MCF 10A (cell line): ENCODE results near the gene RD3L. TPM values are rescaled to one million over a fixed set of nuclear protein-coding genes. Genes with fewer than 3 reads are reported as not detected.

Experiments
- BruUV-seq: library from RNA; stranded (reverse); fragments of 400-500 nt; replicated peaks from 2 replicates; lab custom pipeline; 2021; lab: Mats Ljungman, UMichigan
- CTCF ChIA-PET: fragments of 300-600 bp; sonication (Branson Sonifier 250); formaldehyde crosslinking; extraction: SDS; loops from one replicate; lab custom pipeline; 2021; ENCODE audit warnings: antibody characterized with exemption, inconsistent platforms; lab: Yijun Ruan, JAX
- POLR2A ChIA-PET: fragments of 300-600, 350-650 bp; sonication (Branson Sonifier 250); formaldehyde crosslinking; extraction: SDS; loops from one replicate; lab custom pipeline; 2020; ENCODE audit warnings: antibody characterized with exemption, inconsistent platforms; lab: Yijun Ruan, JAX
- DNase-seq: peaks from one replicate; pipeline ENCODE4 v3.0.0-alpha.2; 2018; ENCODE audit not compliant: unreplicated experiment
- H3K27ac Mint-ChIP-seq: one replicate; pipeline ENCODE4 v1.8.0; 2022; ENCODE audit warnings: mild to moderate bottlenecking, low read depth, mixed read lengths; ENCODE audit not compliant: unreplicated experiment
- H3K27me3 Mint-ChIP-seq: one replicate; pipeline ENCODE4 v1.8.0; 2022; ENCODE audit warnings: mixed read lengths; ENCODE audit not compliant: insufficient read depth, unreplicated experiment
- H3K36me3 Mint-ChIP-seq: one replicate; pipeline ENCODE4 v1.8.0; 2022; ENCODE audit warnings: mild to moderate bottlenecking, moderate library complexity, mixed read lengths; ENCODE audit not compliant: insufficient read depth, unreplicated experiment
- H3K4me1 Mint-ChIP-seq: one replicate; pipeline ENCODE4 v1.8.0; 2022; ENCODE audit warnings: mixed read lengths; ENCODE audit not compliant: insufficient read depth, unreplicated experiment
- H3K4me3 Mint-ChIP-seq: one replicate; pipeline ENCODE4 v1.8.0; 2022; ENCODE audit warnings: mild to moderate bottlenecking, moderate library complexity, mixed read lengths; ENCODE audit not compliant: unreplicated experiment
- H3K9me3 Mint-ChIP-seq: one replicate; pipeline ENCODE4 v1.8.0; 2022; ENCODE audit warnings: mixed read lengths; ENCODE audit not compliant: unreplicated experiment
- CTCF ChIP-seq: fragments of 200-600 bp; IDR thresholded peaks from one replicate; pipeline ENCODE4 v1.8.0; 2022; ENCODE audit warnings: antibody characterized with exemption, mild to moderate bottlenecking; ENCODE audit not compliant: unreplicated experiment
- intact Hi-C: fragments of 100-400 bp; cut with micrococcal nuclease; formaldehyde crosslinking; loops from 2 replicates; pipeline ENCODE4 v1.14.1; 2022
- total RNA-seq: library from RNA; stranded (reverse); gene quantifications from 2 replicates; pipeline ENCODE4 v1.2.3, GENCODE V29; 2022

Gene RD3L
- total RNA-seq, 1 experiment from 2014 or later, result not detected

DNA sequence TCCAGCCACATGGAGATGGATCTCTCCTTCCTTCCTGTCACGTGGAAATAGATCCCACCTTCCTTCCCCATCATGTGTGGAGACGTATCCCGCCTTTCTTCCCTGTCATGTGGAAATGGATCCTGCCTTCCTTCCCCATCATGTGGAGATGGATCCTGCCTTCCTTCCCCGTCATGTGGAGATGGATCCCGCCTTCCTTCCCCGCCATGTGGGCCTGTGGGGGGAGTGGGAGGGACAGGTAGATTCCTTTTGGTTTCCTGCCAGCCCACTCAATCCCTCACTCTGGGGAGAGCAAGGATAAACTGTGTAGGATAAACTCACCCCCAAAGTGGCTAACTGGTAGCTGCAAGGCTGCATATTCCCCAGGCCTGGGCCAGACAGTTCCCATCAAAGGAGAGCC, 45.8 kb downstream of the RD3L start:
- no peak for TF ChIP-seq CTCF
- no peaks in the 10 kb centered on the region for H3K36me3 Mint-ChIP-seq
- POLR2A ChIA-PET, result interaction anchor here (0.5 to 0.6 kb wide), 3 partner anchors 57 to 173 kb away, joined by 3 to 6 read pairs (median 3); no protein-coding TSS in a partner anchor
- H3K27ac Mint-ChIP-seq, result no peak overlapping the region
- no TSS peak for BruUV-seq
- intact Hi-C loops, result no loop called here
- CTCF ChIA-PET, result interaction anchor here (0.6 to 1.2 kb wide), 2 partner anchors 18 to 88 kb away, joined by 3 to 5 read pairs; no protein-coding TSS in a partner anchor
- no peak for DNase-seq
- peaks cover 8% of the 10 kb centered on the region for H3K9me3 Mint-ChIP-seq
- H3K27me3 Mint-ChIP-seq, result no peaks in the 10 kb centered on the region
- no peak overlapping the region for H3K4me3 Mint-ChIP-seq
- peaks cover 9% of the 10 kb centered on the region for H3K4me1 Mint-ChIP-seq

GRCh38 chr14:103894723-103895059, 47.6 kb downstream of the RD3L start:
- H3K27me3 Mint-ChIP-seq, result no peaks in the 10 kb centered on the region
- ChIA-PET CTCF (no interaction called here), POLR2A (no interaction called here)
- intact Hi-C loops, result no loop called here
- peaks cover 8% of the 10 kb centered on the region for H3K9me3 Mint-ChIP-seq
- TF ChIP-seq CTCF, result no peak
- no peak for DNase-seq
- no peak overlapping the region for H3K27ac Mint-ChIP-seq
- peaks cover 12% of the 10 kb centered on the region for H3K4me1 Mint-ChIP-seq
- H3K4me3 Mint-ChIP-seq, result no peak overlapping the region
- no TSS peak for BruUV-seq
- no peaks in the 10 kb centered on the region for H3K36me3 Mint-ChIP-seq

DNA sequence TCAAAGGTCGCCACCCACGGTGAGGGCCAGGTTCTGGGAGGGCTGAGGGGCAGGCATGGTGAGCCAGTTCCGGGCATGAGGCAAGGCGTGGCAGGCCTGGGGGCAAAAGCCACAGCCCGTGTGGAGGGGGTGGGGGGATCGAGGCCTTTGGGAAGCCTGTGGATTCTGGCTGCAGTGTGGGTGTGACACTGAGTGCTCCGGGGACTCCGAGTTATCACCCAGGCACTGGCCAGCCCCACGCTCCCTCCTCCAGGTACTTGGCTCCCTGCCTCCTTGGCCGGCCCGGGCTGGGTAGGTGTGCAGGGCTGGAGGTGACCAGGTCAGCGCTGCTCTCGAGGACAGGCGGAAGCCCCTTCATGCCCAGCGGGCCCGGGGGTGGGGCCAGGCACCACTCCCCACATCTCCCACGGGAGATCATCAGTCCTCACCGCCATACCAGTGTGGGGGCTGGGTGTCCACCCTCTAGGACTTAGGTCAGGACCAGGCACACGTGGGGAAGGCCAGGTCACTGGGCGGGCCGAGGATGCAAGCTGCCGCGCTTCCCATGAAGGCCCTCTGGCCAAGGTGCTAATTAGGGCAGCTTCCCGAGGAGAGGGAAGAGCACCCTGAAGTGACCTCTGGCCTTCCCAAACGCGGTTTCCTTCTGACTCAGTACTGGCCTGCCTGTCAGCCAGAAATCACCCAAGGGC, 48.2 kb downstream of the RD3L start:
- DNase-seq, result no peak
- H3K4me3 Mint-ChIP-seq, result no peak overlapping the region
- no peak overlapping the region for H3K27ac Mint-ChIP-seq
- CTCF ChIA-PET, result no interaction called here
- BruUV-seq, result no TSS peak
- TF ChIP-seq CTCF, result no peak
- peaks cover 8% of the 10 kb centered on the region for H3K9me3 Mint-ChIP-seq
- POLR2A ChIA-PET, result no interaction called here
- H3K36me3 Mint-ChIP-seq, result no peaks in the 10 kb centered on the region
- intact Hi-C loops, result no loop called here
- H3K27me3 Mint-ChIP-seq, result no peaks in the 10 kb centered on the region
- H3K4me1 Mint-ChIP-seq, result peaks cover 17% of the 10 kb centered on the region

DNA sequence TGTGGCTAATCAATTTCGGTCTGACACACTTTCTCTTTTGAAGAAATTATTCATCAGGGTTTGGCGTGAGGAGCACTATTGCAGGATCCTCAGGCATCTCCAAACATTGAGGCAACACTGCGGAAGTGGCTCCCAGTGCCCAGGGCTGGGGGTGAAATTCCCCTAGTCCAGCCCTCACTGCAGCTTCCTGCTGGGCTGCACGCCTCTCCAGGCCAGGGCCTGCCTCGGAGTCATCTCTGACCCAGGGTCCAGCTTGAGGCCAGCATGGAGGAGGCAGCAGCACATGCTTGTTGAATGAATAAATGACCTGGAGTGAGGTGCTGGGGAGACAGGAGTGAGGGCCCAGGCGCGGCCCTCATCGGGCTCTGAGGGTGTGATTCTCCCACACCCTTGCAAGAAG, 50.1 kb downstream of the RD3L start:
- no peaks in the 10 kb centered on the region for H3K27me3 Mint-ChIP-seq
- H3K9me3 Mint-ChIP-seq, result peaks cover 8% of the 10 kb centered on the region
- intact Hi-C loops, result no loop called here
- no peak overlapping the region for H3K4me3 Mint-ChIP-seq
- ChIA-PET CTCF (no interaction called here), POLR2A (no interaction called here)
- H3K27ac Mint-ChIP-seq, result no peak overlapping the region
- H3K4me1 Mint-ChIP-seq, result peaks cover 13% of the 10 kb centered on the region
- DNase-seq, result no peak
- no peak for TF ChIP-seq CTCF
- H3K36me3 Mint-ChIP-seq, result no peaks in the 10 kb centered on the region
- BruUV-seq, result no TSS peak
